ENCODE results near the gene BEST2.

The BEST2 gene

GRCh38 chr19:12788682-12789097 is 37.1 kb downstream of the BEST2 start:
- peak overlapping the region; percentile 65 for H3K4me3 ChIP-seq (ENCODE audit: low read depth, low read length)
- H3K9ac ChIP-seq (ENCODE audit: low read length) = peak overlapping the region; percentile 48
- peaks cover 43% of the 10 kb centered on the region for H3K4me1 ChIP-seq (ENCODE audit: control insufficient read depth, insufficient read depth, low read length)
- H3K27ac ChIP-seq (ENCODE audit: low read depth, low read length) = peak overlapping the region; percentile 57; the same call in 1 of the 2 replicates
- H3K27me3 ChIP-seq (ENCODE audit: control insufficient read depth, insufficient read depth, low read length) = peaks cover 7% of the 10 kb centered on the region; the same call in 1 of the 2 replicates
- no peaks in the 10 kb centered on the region for H3K9me3 ChIP-seq (ENCODE audit: control insufficient read depth, insufficient read depth, low read depth, low read length)
- no peaks in the 10 kb centered on the region for H3K36me3 ChIP-seq (ENCODE audit: control insufficient read depth, insufficient read depth, low read length)

DNA sequence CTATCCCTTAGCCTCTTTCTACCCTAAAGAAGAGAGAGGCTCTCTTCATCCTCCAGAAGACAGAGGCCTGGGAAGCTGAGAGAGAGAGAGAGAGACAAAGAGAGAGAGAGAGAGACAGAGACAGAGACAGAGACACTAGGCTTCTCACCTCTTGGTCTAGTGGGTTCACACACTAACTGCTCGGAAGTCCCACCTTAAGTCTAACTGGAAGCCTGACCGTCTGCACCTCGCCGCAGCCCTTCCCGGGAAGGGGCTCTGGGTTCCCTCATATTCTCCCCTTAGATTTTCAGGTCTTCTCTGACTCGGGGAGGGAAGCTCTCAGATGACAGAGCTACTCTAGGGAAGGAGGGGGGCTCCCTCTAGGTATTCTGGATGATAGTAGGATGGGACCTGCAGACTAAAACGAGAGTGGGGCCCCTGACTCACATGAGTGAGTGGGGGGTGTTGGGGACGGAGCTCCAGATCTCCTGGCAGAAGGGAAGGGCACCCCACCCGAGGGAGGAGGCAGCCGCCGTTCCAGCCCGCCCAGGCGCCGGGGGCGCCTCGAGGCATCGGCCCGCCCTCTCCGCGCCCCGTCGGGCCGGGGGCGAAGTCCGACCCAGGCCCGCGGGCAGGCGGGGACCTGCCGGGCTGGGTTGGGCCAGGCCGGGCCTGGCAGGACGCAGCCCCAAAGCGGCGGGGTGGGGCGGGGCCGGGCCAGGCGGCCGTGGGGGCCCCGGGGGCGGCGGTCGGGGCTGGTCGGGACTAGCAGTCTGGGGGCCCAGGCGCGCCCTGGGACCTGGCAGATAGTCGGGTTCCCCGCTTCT is 37.7 kb downstream of the BEST2 start:
- Histone ChIP-seq H3K27ac (ENCODE audit: low read depth, low read length) (peak overlapping the region; percentile 57; the same call in 1 of the 2 replicates), H3K4me3 (ENCODE audit: low read depth, low read length) (peak overlapping the region; percentile 65), H3K9me3 (ENCODE audit: control insufficient read depth, insufficient read depth, low read depth, low read length) (no peaks in the 10 kb centered on the region), H3K9ac (ENCODE audit: low read length) (peak overlapping the region; percentile 54), H3K36me3 (ENCODE audit: control insufficient read depth, insufficient read depth, low read length) (no peaks in the 10 kb centered on the region), H3K4me1 (ENCODE audit: control insufficient read depth, insufficient read depth, low read length) (peaks cover 42% of the 10 kb centered on the region), H3K27me3 (ENCODE audit: control insufficient read depth, insufficient read depth, low read length) (peaks cover 7% of the 10 kb centered on the region; the same call in 1 of the 2 replicates)

GRCh38 chr19:12789904-12790619 is 38.5 kb downstream of the BEST2 start:
- Histone ChIP-seq H3K4me3 (ENCODE audit: low read depth, low read length) (peak overlapping the region; percentile 65), H3K36me3 (ENCODE audit: control insufficient read depth, insufficient read depth, low read length) (no peaks in the 10 kb centered on the region), H3K9ac (ENCODE audit: low read length) (peak overlapping the region; percentile 54), H3K27me3 (ENCODE audit: control insufficient read depth, insufficient read depth, low read length) (peaks cover 7% of the 10 kb centered on the region; the same call in 1 of the 2 replicates), H3K4me1 (ENCODE audit: control insufficient read depth, insufficient read depth, low read length) (peaks cover 41% of the 10 kb centered on the region), H3K27ac (ENCODE audit: low read depth, low read length) (no peak overlapping the region), H3K9me3 (ENCODE audit: control insufficient read depth, insufficient read depth, low read depth, low read length) (no peaks in the 10 kb centered on the region)

DNA sequence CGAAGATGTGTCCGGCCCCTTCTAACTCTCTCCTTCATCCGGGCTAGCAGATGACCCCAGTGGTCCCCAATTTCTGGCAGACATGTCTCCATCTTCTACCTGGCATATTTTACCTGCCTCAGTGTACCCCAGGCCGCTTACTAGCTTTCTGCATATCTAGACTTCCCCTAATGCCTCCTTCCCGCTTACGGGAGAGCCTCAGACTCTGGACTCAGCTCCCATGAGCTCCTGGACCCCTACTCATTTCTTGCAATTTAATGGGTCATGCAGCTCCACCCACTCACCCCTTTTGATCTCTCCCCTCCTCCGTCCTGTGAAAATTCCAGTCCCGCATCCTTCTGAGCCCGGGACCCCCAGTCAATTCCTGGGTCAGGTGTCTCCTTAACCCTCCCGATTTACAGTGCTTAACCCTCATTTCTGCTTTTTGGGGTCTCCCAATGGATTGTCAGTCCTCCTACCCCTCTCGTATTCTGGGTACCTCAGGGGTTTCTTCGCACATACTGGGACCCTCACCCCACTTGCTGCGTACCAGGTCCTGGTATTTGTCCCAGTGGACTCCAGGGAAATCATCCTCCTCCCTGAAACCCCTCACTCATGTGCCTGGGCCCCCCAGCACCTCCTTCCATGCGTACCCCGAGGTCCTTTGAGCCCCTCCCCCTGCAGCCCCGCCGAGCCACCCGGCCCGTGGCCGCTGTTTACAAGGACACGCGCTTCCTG is 39.2 kb downstream of the BEST2 start:
- H3K4me3 ChIP-seq (ENCODE audit: low read depth, low read length) = peak overlapping the region; percentile 65
- H3K9me3 ChIP-seq (ENCODE audit: control insufficient read depth, insufficient read depth, low read depth, low read length) = no peaks in the 10 kb centered on the region
- H3K36me3 ChIP-seq (ENCODE audit: control insufficient read depth, insufficient read depth, low read length) = no peaks in the 10 kb centered on the region
- H3K4me1 ChIP-seq (ENCODE audit: control insufficient read depth, insufficient read depth, low read length) = peaks cover 37% of the 10 kb centered on the region
- H3K27me3 ChIP-seq (ENCODE audit: control insufficient read depth, insufficient read depth, low read length) = peaks cover 7% of the 10 kb centered on the region; the same call in 1 of the 2 replicates
- no peak overlapping the region; the same call in 1 of the 2 replicates for H3K27ac ChIP-seq (ENCODE audit: low read depth, low read length)
- H3K9ac ChIP-seq (ENCODE audit: low read length) = peak overlapping the region; percentile 54

DNA sequence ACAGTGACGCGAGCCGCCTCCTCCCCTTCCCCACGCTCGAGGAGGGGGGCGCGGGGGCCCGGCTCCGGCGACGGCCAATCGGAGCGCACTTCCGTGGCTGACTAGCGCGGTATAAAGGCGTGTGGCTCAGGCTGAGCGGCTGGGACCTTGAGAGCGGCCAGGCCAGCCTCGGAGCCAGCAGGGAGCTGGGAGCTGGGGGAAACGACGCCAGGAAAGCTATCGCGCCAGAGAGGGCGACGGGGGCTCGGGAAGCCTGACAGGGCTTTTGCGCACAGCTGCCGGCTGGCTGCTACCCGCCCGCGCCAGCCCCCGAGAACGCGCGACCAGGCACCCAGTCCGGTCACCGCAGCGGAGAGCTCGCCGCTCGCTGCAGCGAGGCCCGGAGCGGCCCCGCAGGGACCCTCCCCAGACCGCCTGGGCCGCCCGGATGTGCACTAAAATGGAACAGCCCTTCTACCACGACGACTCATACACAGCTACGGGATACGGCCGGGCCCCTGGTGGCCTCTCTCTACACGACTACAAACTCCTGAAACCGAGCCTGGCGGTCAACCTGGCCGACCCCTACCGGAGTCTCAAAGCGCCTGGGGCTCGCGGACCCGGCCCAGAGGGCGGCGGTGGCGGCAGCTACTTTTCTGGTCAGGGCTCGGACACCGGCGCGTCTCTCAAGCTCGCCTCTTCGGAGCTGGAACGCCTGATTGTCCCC is 39.9 kb downstream of the BEST2 start, which contains the start of gene JUNB:
JUNB (plus strand) TSS at position 142 of the 706 bp plus-strand sequence; CDS start at position 428, 286 bp downstream.
- Histone ChIP-seq H3K27me3 (ENCODE audit: control insufficient read depth, insufficient read depth, low read length) (peaks cover 7% of the 10 kb centered on the region; the same call in 1 of the 2 replicates), H3K4me1 (ENCODE audit: control insufficient read depth, insufficient read depth, low read length) (peaks cover 38% of the 10 kb centered on the region), H3K9me3 (ENCODE audit: control insufficient read depth, insufficient read depth, low read depth, low read length) (no peaks in the 10 kb centered on the region), H3K27ac (ENCODE audit: low read depth, low read length) (peak within 1 kb of the TSS; percentile 35; the same call in 1 of the 2 replicates), H3K9ac (ENCODE audit: low read length) (peak within 1 kb of the TSS; percentile 55), H3K4me3 (ENCODE audit: low read depth, low read length) (peak within 1 kb of the TSS; percentile 65), H3K36me3 (ENCODE audit: control insufficient read depth, insufficient read depth, low read length) (no peaks in the 10 kb centered on the region)

GRCh38 chr19:12792051-12792852 is 40.7 kb downstream of the BEST2 start:
- no peaks in the 10 kb centered on the region for H3K36me3 ChIP-seq (ENCODE audit: control insufficient read depth, insufficient read depth, low read length)
- H3K9me3 ChIP-seq (ENCODE audit: control insufficient read depth, insufficient read depth, low read depth, low read length) = no peaks in the 10 kb centered on the region
- H3K4me3 ChIP-seq (ENCODE audit: low read depth, low read length) = peak overlapping the region; percentile 65
- peaks cover 38% of the 10 kb centered on the region for H3K4me1 ChIP-seq (ENCODE audit: control insufficient read depth, insufficient read depth, low read length)
- H3K9ac ChIP-seq (ENCODE audit: low read length) = peak overlapping the region; percentile 55
- H3K27me3 ChIP-seq (ENCODE audit: control insufficient read depth, insufficient read depth, low read length) = peaks cover 7% of the 10 kb centered on the region; the same call in 1 of the 2 replicates
- H3K27ac ChIP-seq (ENCODE audit: low read depth, low read length) = peak overlapping the region; percentile 35; the same call in 1 of the 2 replicates

GRCh38 chr19:12792853-12793289 is 41.3 kb downstream of the BEST2 start:
- Histone ChIP-seq H3K36me3 (ENCODE audit: control insufficient read depth, insufficient read depth, low read length) (no peaks in the 10 kb centered on the region), H3K4me3 (ENCODE audit: low read depth, low read length) (peak overlapping the region; percentile 65), H3K27me3 (ENCODE audit: control insufficient read depth, insufficient read depth, low read length) (peaks cover 7% of the 10 kb centered on the region; the same call in 1 of the 2 replicates), H3K4me1 (ENCODE audit: control insufficient read depth, insufficient read depth, low read length) (peaks cover 38% of the 10 kb centered on the region), H3K9me3 (ENCODE audit: control insufficient read depth, insufficient read depth, low read depth, low read length) (no peaks in the 10 kb centered on the region), H3K9ac (ENCODE audit: low read length) (peak overlapping the region; percentile 55), H3K27ac (ENCODE audit: low read depth, low read length) (peak overlapping the region; percentile 94; the same call in 1 of the 2 replicates)

DNA sequence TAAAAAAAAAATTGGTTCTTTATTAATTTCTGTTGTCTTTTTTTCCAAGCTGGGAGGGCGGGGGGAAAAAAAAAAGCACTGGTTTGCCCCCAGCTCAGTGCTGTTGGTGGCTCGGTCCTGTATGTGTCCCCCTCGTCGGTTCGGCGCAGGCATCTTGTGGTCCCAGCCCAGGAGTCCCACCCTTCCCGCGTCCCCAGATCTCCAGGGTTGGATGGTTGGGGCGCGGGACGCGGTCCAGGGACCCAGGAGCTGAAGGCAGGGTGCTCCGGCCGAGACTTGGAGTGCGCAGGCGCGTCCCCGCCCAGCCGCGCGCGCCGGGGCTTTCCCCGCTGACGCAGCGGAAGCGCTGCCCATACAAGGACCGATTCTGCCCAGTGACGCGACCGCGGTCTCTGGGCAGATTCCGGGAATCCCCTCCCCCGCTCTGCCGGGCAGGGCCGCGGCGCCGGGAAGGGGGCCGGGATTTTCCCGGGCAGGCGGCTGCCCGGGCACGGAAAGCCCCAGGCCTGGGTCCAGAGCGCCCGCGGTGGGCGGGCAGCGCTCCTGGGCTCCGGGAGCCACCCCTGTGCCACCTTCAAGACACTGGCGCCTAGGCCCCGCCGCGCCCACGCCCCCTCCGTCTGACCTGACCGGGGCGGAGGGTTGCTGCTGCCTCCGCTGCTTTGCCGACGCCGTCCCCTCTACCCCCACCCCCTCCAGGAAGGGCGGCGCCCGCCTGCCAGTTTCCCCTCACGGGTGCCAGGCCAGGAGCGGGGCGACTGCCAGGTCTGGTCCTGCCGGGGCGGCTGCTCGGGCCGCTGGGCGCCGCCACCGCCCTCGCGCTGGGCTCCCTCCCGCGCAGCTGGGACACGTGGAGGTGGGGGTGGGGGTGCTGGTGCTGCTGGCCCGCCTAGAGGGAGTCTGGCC is 42.0 kb downstream of the BEST2 start:
- H3K9me3 ChIP-seq (ENCODE audit: control insufficient read depth, insufficient read depth, low read depth, low read length) = no peaks in the 10 kb centered on the region
- H3K27me3 ChIP-seq (ENCODE audit: control insufficient read depth, insufficient read depth, low read length) = peaks cover 7% of the 10 kb centered on the region; the same call in 1 of the 2 replicates
- H3K36me3 ChIP-seq (ENCODE audit: control insufficient read depth, insufficient read depth, low read length) = peaks cover under 1% of the 10 kb centered on the region; the same call in 1 of the 2 replicates
- H3K9ac ChIP-seq (ENCODE audit: low read length) = peak overlapping the region; percentile 77
- H3K27ac ChIP-seq (ENCODE audit: low read depth, low read length) = peak overlapping the region; percentile 94
- peak overlapping the region; percentile 65 for H3K4me3 ChIP-seq (ENCODE audit: low read depth, low read length)
- H3K4me1 ChIP-seq (ENCODE audit: control insufficient read depth, insufficient read depth, low read length) = peaks cover 31% of the 10 kb centered on the region

Measured in HUES6 (cell line).